ENCODE data around the gene KIAA0232. TPM values are rescaled to one million over a fixed set of nuclear protein-coding genes. Genes with fewer than 3 reads are reported as not detected.

Gene KIAA0232
- total and polyA plus RNA-seq, 2 of the 8 experiments (the other 6 are each of a cell fraction or from before 2014, with no cell fraction given) = 5.6 to 23.3 TPM

- Histone ChIP-seq H3K9me3 (ENCODE audit: insufficient read depth in 2 of 2, low read depth in 1 of 2, low read length in 1 of 2) (no peaks in the 10 kb centered on the region), H4K20me1 (replicated peaks in 1 of 2; ENCODE audit: control insufficient read depth in 1 of 2, insufficient read depth in 2 of 2, low read length in 2 of 2) (no peaks in the 10 kb centered on the region), H3K4ac (replicated peaks; ENCODE audit: insufficient read length, low read depth, low read length) (no peak overlapping the region), H3K79me1 (ENCODE audit: low read depth, low read length) (no peaks in the 10 kb centered on the region), H3K4me1 (replicated peaks in 1 of 4; ENCODE audit: control insufficient read depth in 3 of 4, insufficient read depth in 4 of 4, low read length in 3 of 4) (peaks cover 0 to 3% (median 1%) of the 10 kb centered on the region in 4 experiments; a peak in 1 of 7 replicates), H3K56ac (replicated peaks; ENCODE audit: insufficient read length, low read depth, low read length) (no peak overlapping the region), H3K27ac (ENCODE audit: low read depth, low read length) (no peak overlapping the region), H2AK5ac (ENCODE audit: low read depth, low read length) (no peak overlapping the region), H2BK5ac (ENCODE audit: low read depth, low read length) (no peak overlapping the region), H3K23ac (ENCODE audit: insufficient read length) (no peak overlapping the region), H2BK12ac (ENCODE audit: low read depth, low read length) (no peak overlapping the region), H4K91ac (replicated peaks; ENCODE audit: insufficient read length, low read length) (no peak overlapping the region), H3K27me3 (replicated peaks in 1 of 4; ENCODE audit: control insufficient read depth in 3 of 4, extremely low read depth in 1 of 4, insufficient read depth in 3 of 4, low read length in 3 of 4) (no peaks in the 10 kb centered on the region), H3K4me3 (ENCODE audit: extremely low read depth in 1 of 4, insufficient read depth in 2 of 4, low read depth in 3 of 4, low read length in 4 of 4) (no peak overlapping the region), H3K79me2 (ENCODE audit: control insufficient read depth in 1 of 2, insufficient read depth in 2 of 2, low read length in 2 of 2) (no peaks in the 10 kb centered on the region), H2BK20ac (ENCODE audit: low read length) (no peak overlapping the region), H4K5ac (ENCODE audit: insufficient read length, low read depth, low read length) (no peak overlapping the region), H3K23me2 (ENCODE audit: low read depth, low read length) (no peaks in the 10 kb centered on the region), H3K36me3 (ENCODE audit: control insufficient read depth in 2 of 4, insufficient read depth in 4 of 4, low read length in 3 of 4) (no peaks in the 10 kb centered on the region; a peak in 1 of 8 replicates), H3K4me2 (ENCODE audit: insufficient read depth in 1 of 2, low read depth in 2 of 2, low read length in 2 of 2) (no peak overlapping the region), H2BK15ac (ENCODE audit: low read length) (no peak overlapping the region), H2AFZ (ENCODE audit: low read length) (no peak overlapping the region), H4K8ac (ENCODE audit: extremely low read depth, insufficient read depth, low read length) (no peak overlapping the region), H3K18ac (ENCODE audit: extremely low read depth, low read length) (no peak overlapping the region), H3K14ac (ENCODE audit: insufficient read length) (no peak overlapping the region), H3K9ac (replicated peaks in 1 of 4; ENCODE audit: extremely low read depth in 1 of 4, low read depth in 3 of 4, low read length in 3 of 4) (no peak overlapping the region), H2BK120ac (replicated peaks; ENCODE audit: low read depth, low read length) (no peak overlapping the region)
- ChIA-PET CTCF (ENCODE audit: partially characterized antibody) (interaction anchor here (0.7 to 5.6 kb wide), 7 partner anchors 9 to 272 kb away, joined by 3 to 33 read pairs (median 3); partner anchors contain the start of gene TADA2B), POLR2A (ENCODE audit: partially characterized antibody) (interaction anchor here (0.7 kb wide), 1 partner anchor 97 kb away, joined by 3 read pairs; a partner anchor contains a TSS)
- 86% methylated on average over 7 of the region's 7 CpGs; no CpG with 5 or more reads in 1 of the 2 experiments for WGBS, 2 experiments (ENCODE audit: extremely low coverage in 1 of 2, insufficient coverage in 1 of 2, insufficient read length in 1 of 2, insufficient replicate concordance in 2 of 2, low coverage in 1 of 2, low lambda C conversion rate in 2 of 2, missing lambda C conversion rate in 1 of 2)
- FAIRE-seq (no peak), DNase-seq (ENCODE audit: low read depth in 1 of 2, low spot score in 2 of 2) (no peak)
- TF ChIP-seq RAD21 (IDR thresholded peaks at IDR 0.05 in 1 of 2, conservative IDR thresholded peaks at IDR 0.05 in 1 of 2; ENCODE audit: low read depth in 2 of 2, low read length in 2 of 2) (no peak), SRF (IDR thresholded peaks at IDR 0.05; ENCODE audit: low read depth, low read length) (no peak), SP2 (IDR thresholded peaks at IDR 0.05; ENCODE audit: low read length) (no peak), CBX5 (IDR thresholded peaks at IDR 0.05; ENCODE audit: low read depth, low read length) (no peak), CEBPB (IDR thresholded peaks at IDR 0.05; ENCODE audit: low read depth, low read length) (no peak), GABPA (IDR thresholded peaks at IDR 0.05; ENCODE audit: borderline replicate concordance, insufficient read depth, low read length) (no peak), BACH1 (IDR thresholded peaks at IDR 0.05; ENCODE audit: low read length) (no peak), YY1 (IDR thresholded peaks at IDR 0.05; ENCODE audit: low read depth, low read length) (no peak), TAF1 (IDR thresholded peaks at IDR 0.05; ENCODE audit: low read depth, low read length) (no peak), SAP30 (IDR thresholded peaks at IDR 0.05; ENCODE audit: insufficient read depth, insufficient replicate concordance, low read length) (no peak), KDM1A (IDR thresholded peaks at IDR 0.05; ENCODE audit: borderline replicate concordance, low read length) (no peak), PHF8 (conservative IDR thresholded peaks at IDR 0.05; ENCODE audit: low read depth, low read length) (no peak), RBBP5 (IDR thresholded peaks at IDR 0.05; ENCODE audit: borderline replicate concordance, low read depth, low read length) (no peak)
Measured at GRCh38 chr4:6770581-6771228, 11.8 kb upstream of the KIAA0232 start.

All from H1 (cell line).